ENCODE results near the gene CREB3L1.

- TF ChIP-seq POLR2A (IDR thresholded peaks at IDR 0.05): no peak
- no peak for TF ChIP-seq CTCF (IDR thresholded peaks at IDR 0.05)
Observed at GRCh38 chr11:46293066-46293465, 15.6 kb downstream of the CREB3L1 start.

Data from right lobe of liver (tissue), 4 donors.